Cardiac muscle cell (in vitro differentiated cells and primary cell): ENCODE data around the gene HMGCLL1. TPM values are rescaled to one million over a fixed set of nuclear protein-coding genes. Genes with fewer than 3 reads are reported as not detected.

Experiments used
- DNase-seq, 2 donors: peaks; one replicate each; pipeline versions ENCODE4 v3.0.0 to v3.0.0-alpha.2; 2010 to 2017; ENCODE audit warnings: low read depth in 1 of 2, low spot score in 1 of 2
- H3K27ac ChIP-seq: fragments of 200-600 bp; sonication (generic); 2 replicates; pipeline ENCODE4 v1.5.1; 2016
- H3K27me3 ChIP-seq: fragments of 200-600 bp; sonication (generic); 2 replicates; pipeline ENCODE4 v1.6.0; 2016; ENCODE audit warnings: control low read depth
- H3K36me3 ChIP-seq: fragments of 200-600 bp; sonication (generic); 2 replicates; pipeline ENCODE4 v1.5.1; 2016; ENCODE audit warnings: control low read depth
- H3K4me1 ChIP-seq: fragments of 200-600 bp; sonication (generic); 2 replicates; pipeline ENCODE4 v1.8.1; 2017; ENCODE audit warnings: low read depth, mild to moderate bottlenecking, mixed run types
- H3K4me3 ChIP-seq: fragments of 200-600 bp; sonication (generic); 2 replicates; pipeline ENCODE4 v1.5.1; 2016; ENCODE audit warnings: mild to moderate bottlenecking
- H3K9me3 ChIP-seq: fragments of 200-600 bp; sonication (generic); 2 replicates; pipeline ENCODE4 v1.5.1; 2017; ENCODE audit warnings: low read depth, mild to moderate bottlenecking, control low read depth
- polyA plus RNA-seq: library from polyadenylated mRNA; unstranded; fragments of >200 nt; fragmentation: Nextera tagmentation; extraction: Ambion mirVana; gene quantifications from 2 replicates; pipeline ENCODE4 v1.2.1, GENCODE V29; 2016
- total RNA-seq: library from RNA; depleted of rRNA; stranded (reverse); fragments of >200 nt; gene quantifications from 2 replicates; pipeline ENCODE4 v1.2.3, GENCODE V29; 2016
- TF ChIP-seq, protein P1 (sequence below): IDR thresholded peaks from 2 replicates; pipeline ENCODE4 v1.5.1; 2012; ENCODE audit warnings: low read depth, mild to moderate bottlenecking, low read length

Gene HMGCLL1
- total and polyA plus RNA-seq, 2 experiments from 2014 or later, result 13.6 to 34.0 TPM

GRCh38 chr6:55518529-55519060 lies 60.4 kb downstream of the HMGCLL1 start:
- no peak overlapping the region for H3K27ac ChIP-seq
- no peaks in the 10 kb centered on the region for H3K36me3 ChIP-seq
- H3K27me3 ChIP-seq, result no peaks in the 10 kb centered on the region
- no peak for DNase-seq
- H3K4me1 ChIP-seq, result no peaks in the 10 kb centered on the region
- TF ChIP-seq, protein P1, sequence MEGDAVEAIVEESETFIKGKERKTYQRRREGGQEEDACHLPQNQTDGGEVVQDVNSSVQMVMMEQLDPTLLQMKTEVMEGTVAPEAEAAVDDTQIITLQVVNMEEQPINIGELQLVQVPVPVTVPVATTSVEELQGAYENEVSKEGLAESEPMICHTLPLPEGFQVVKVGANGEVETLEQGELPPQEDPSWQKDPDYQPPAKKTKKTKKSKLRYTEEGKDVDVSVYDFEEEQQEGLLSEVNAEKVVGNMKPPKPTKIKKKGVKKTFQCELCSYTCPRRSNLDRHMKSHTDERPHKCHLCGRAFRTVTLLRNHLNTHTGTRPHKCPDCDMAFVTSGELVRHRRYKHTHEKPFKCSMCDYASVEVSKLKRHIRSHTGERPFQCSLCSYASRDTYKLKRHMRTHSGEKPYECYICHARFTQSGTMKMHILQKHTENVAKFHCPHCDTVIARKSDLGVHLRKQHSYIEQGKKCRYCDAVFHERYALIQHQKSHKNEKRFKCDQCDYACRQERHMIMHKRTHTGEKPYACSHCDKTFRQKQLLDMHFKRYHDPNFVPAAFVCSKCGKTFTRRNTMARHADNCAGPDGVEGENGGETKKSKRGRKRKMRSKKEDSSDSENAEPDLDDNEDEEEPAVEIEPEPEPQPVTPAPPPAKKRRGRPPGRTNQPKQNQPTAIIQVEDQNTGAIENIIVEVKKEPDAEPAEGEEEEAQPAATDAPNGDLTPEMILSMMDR, result no peak
- no peak overlapping the region for H3K4me3 ChIP-seq
- H3K9me3 ChIP-seq, result no peaks in the 10 kb centered on the region

DNA sequence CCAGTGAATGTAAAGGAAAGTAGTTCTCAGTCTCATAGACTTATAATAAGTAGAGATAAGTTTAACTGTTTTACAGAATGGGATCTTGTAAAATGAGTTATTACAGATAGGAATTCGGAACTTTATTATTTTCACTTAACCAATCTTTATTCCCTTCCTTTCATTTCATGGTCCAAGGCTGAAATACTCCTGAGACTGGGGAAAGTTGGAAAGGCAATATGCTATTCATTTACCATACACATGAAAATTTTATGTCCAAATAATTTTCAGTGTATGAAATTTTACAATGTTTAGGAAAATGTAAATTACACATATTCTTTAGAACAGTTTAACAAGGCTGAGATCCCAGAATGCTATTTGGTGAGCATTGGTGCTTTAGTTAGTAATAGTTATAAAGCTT lies 62.3 kb downstream of the HMGCLL1 start:
- DNase-seq, result no peak
- TF ChIP-seq, protein P1, result no peak
- H3K9me3 ChIP-seq, result no peaks in the 10 kb centered on the region
- H3K36me3 ChIP-seq, result no peaks in the 10 kb centered on the region
- H3K4me3 ChIP-seq, result no peak overlapping the region
- no peaks in the 10 kb centered on the region for H3K4me1 ChIP-seq
- H3K27ac ChIP-seq, result no peak overlapping the region
- H3K27me3 ChIP-seq, result no peaks in the 10 kb centered on the region

DNA sequence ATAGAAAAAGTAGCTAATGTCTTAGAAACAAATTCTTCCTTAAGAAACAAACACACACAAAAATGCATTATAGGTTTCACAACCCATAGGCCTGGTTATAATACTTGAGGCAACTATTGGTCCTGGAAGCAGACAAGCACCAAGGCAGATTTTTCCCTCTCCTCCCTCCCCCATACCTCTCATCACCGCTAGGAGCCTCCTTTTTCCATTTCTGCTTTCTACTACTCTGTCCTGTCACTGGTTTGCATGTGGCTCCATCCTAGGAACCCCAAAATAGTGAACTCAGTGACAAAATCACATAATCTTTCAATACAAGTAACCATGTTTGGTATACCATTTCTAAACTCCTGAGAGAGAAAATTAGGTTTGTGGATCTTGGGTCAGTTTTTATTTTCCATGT lies 66.1 kb downstream of the HMGCLL1 start:
- TF ChIP-seq, protein P1, result no peak
- H3K4me3 ChIP-seq, result no peak overlapping the region
- H3K27me3 ChIP-seq, result no peaks in the 10 kb centered on the region
- H3K36me3 ChIP-seq, result no peaks in the 10 kb centered on the region
- H3K27ac ChIP-seq, result no peak overlapping the region
- no peaks in the 10 kb centered on the region for H3K4me1 ChIP-seq
- no peaks in the 10 kb centered on the region for H3K9me3 ChIP-seq
- no peak for DNase-seq

- Histone ChIP-seq H3K27me3 (no peaks in the 10 kb centered on the region), H3K9me3 (no peaks in the 10 kb centered on the region), H3K36me3 (no peaks in the 10 kb centered on the region), H3K27ac (no peak overlapping the region), H3K4me3 (no peak overlapping the region), H3K4me1 (no peaks in the 10 kb centered on the region)
- TF ChIP-seq, protein P1, result no peak
- DNase-seq, result no peak
Measured at GRCh38 chr6:55511122-55511800, 67.7 kb downstream of the HMGCLL1 start.

- Histone ChIP-seq H3K27ac (no peak overlapping the region), H3K36me3 (no peaks in the 10 kb centered on the region), H3K9me3 (no peaks in the 10 kb centered on the region), H3K4me1 (no peaks in the 10 kb centered on the region), H3K27me3 (no peaks in the 10 kb centered on the region), H3K4me3 (no peak overlapping the region)
- no peak for DNase-seq
- TF ChIP-seq, protein P1, result no peak
Measured at GRCh38 chr6:55499591-55499990, 79.4 kb downstream of the HMGCLL1 start.
